HEK293 (cell line): ENCODE measurements around the gene PALMD.

Experiments used
- BCL11A ChIP-seq: fragments of 450-650 bp; formaldehyde crosslinking; IDR thresholded peaks from 2 replicates; pipeline ENCODE4 v1.5.1; 2016; ENCODE audit warnings: low read depth, missing biosample characterization, missing genetic modification characterization
- CTCF ChIP-seq: fragments of 450-650 bp; formaldehyde crosslinking; IDR thresholded peaks from 2 replicates; pipeline ENCODE4 v1.5.1; 2016; ENCODE audit warnings: missing biosample characterization, missing genetic modification characterization
- SP2 ChIP-seq: fragments of 450-650 bp; formaldehyde crosslinking; IDR thresholded peaks from 2 replicates; pipeline ENCODE4 v1.5.1; 2016; ENCODE audit warnings: missing biosample characterization, missing genetic modification characterization
- ZNF561 ChIP-seq: fragments of 450-650 bp; IDR thresholded peaks from 2 replicates; pipeline ENCODE4 v1.5.1; 2018; ENCODE audit warnings: missing biosample characterization, missing genetic modification characterization, borderline replicate concordance
- ZNF670 ChIP-seq: fragments of 450-650 bp; formaldehyde crosslinking; IDR thresholded peaks from 2 replicates; pipeline ENCODE4 v1.5.1; 2016; ENCODE audit warnings: missing biosample characterization, missing genetic modification characterization, low read depth

- TF ChIP-seq BCL11A (tag by site-specific recombination) (no peak), CTCF (tag by site-specific recombination) (no peak), SP2 (tag by site-specific recombination) (no peak), ZNF561 (tag by site-specific recombination) (no peak), ZNF670 (tag by site-specific recombination) (no peak)
These were observed 18.3 kb upstream of the PALMD start for GRCh38 chr1:99627615-99628014.
